ENCODE data around the gene RAB23.

The RAB23 gene

GRCh38 chr6:57221936-57222742 lies at the start of gene RAB23:
Gene RAB23 (minus strand): TSS chr6:57222307. CDS start chr6:57210380, 11,927 bp downstream.
- H3K36me3 Mint-ChIP-seq, result no peaks in the 10 kb centered on the region
- H3K4me3 Mint-ChIP-seq, result peak within 1 kb of the TSS; percentile 94
- H3K4me1 Mint-ChIP-seq, result peaks cover 5 to 8% of the 10 kb centered on the region in 2 donors
- peaks cover 0 to 5% of the 10 kb centered on the region in 2 donors for H3K27me3 Mint-ChIP-seq
- peak; percentile 80 for DNase-seq
- H3K27ac Mint-ChIP-seq, result peak within 1 kb of the TSS; percentile 92
- no peaks in the 10 kb centered on the region for H3K9me3 Mint-ChIP-seq
- ATAC-seq (replicated peaks), result peak; percentile 90 to 92

DNA sequence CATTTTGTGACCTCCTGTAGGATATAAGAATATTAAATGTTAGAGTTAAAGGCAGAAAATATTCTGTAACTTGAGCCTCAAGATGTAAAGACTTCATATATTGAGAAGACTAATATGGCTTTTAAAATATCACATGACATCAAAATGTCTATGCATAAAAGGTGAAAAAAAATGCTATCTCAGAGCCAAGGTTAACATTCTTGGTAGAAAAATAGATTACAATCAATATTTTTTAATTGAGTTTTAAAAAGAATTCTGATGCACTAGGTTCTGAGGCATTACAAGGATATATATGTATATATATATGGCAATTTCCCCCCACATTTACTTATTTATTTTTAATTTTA lies 46.2 kb upstream of the RAB23 start:
- Mint-ChIP-seq H3K36me3 (no peaks in the 10 kb centered on the region), H3K27me3 (peaks cover 4 to 15% of the 10 kb centered on the region in 2 donors), H3K27ac (no peak overlapping the region), H3K9me3 (no peaks in the 10 kb centered on the region), H3K4me3 (no peak overlapping the region), H3K4me1 (no peaks in the 10 kb centered on the region)
- ATAC-seq (replicated peaks) (no peak), DNase-seq (no peak)

DNA sequence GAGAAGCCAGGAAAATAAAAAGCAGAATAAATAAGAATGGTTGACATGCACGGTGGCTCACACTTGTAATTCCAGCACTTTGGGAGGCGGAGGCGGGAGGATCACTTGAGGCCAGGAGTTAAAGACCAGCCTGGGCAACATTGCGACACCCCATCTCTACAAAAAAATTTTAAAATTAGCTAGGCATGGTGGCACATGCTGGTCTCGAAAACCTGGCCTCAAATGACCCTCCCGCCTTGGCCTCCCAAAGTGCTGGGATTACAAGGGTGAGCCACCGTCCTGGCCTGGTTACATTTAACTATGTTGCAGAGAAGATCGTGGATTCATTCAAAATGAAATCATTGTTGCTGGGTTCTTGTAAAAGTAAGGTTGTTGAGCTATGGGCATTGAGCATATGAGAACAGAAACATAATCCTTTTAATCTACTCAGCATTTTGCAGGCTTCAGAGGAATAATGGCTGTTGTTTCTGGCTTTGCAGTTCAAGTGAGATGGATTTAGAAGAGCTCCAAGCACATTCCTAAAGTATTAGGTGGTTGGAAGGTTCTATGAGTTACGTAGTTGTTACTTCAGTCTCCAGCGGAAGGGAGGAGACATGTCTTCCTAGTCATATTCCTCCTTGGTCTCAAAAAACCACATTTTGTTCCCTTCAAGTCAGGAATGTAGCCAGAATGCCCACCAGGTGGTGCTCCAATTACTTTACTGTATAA lies 45.6 kb upstream of the RAB23 start:
- Mint-ChIP-seq H3K4me3 (no peak overlapping the region), H3K9me3 (no peaks in the 10 kb centered on the region), H3K36me3 (no peaks in the 10 kb centered on the region), H3K4me1 (no peaks in the 10 kb centered on the region), H3K27me3 (peaks cover 6 to 12% of the 10 kb centered on the region in 2 donors), H3K27ac (no peak overlapping the region)
- ATAC-seq (replicated peaks) (peak; percentile 42 to 53), DNase-seq (no peak)

DNA sequence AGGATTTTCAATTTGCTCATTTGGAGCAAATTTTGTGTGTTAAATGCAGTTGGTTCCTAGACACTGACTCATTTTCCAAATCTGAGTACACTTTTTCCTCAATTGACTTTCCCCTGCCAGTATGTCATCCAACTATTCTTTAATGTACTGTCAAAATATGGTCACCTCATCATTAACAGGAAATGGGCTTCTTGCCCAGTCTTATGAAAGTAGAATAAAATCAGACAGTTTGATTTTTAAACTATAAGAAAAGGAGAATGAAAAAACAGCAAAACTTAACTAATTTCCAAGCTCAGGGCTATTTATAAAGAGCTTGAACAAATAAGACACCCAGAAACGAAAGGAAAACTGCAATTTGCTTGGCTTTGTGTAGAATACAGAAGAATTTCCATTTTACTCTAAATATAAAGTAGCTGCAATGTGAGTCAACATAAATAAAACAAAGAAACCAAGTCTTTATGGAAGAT lies 43.7 kb upstream of the RAB23 start:
- no peak for ATAC-seq (replicated peaks)

GRCh38 chr6:57263739-57264138 lies 41.6 kb upstream of the RAB23 start:
- ATAC-seq (replicated peaks) (no peak), DNase-seq (no peak)
- Mint-ChIP-seq H3K4me1 (no peaks in the 10 kb centered on the region), H3K9me3 (no peaks in the 10 kb centered on the region), H3K36me3 (no peaks in the 10 kb centered on the region), H3K27ac (no peak overlapping the region), H3K27me3 (peaks cover 8 to 27% of the 10 kb centered on the region in 2 donors), H3K4me3 (no peak overlapping the region)

More for the DNA sequence above, 43.7 kb upstream of the RAB23 start:
- H3K4me3 Mint-ChIP-seq, result no peak overlapping the region
- H3K36me3 Mint-ChIP-seq, result no peaks in the 10 kb centered on the region
- H3K27ac Mint-ChIP-seq, result no peak overlapping the region
- H3K27me3 Mint-ChIP-seq, result peaks cover 8 to 21% of the 10 kb centered on the region in 2 donors
- H3K4me1 Mint-ChIP-seq, result no peaks in the 10 kb centered on the region
- H3K9me3 Mint-ChIP-seq, result no peaks in the 10 kb centered on the region
- no peak for DNase-seq

GRCh38 chr6:57262901-57263694 lies 41.0 kb upstream of the RAB23 start:
- Mint-ChIP-seq H3K27me3 (peaks cover 8 to 27% of the 10 kb centered on the region in 2 donors), H3K4me3 (no peak overlapping the region), H3K4me1 (no peaks in the 10 kb centered on the region), H3K9me3 (no peaks in the 10 kb centered on the region), H3K27ac (no peak overlapping the region), H3K36me3 (no peaks in the 10 kb centered on the region)
- ATAC-seq (replicated peaks) (no peak), DNase-seq (no peak)

GRCh38 chr6:57262488-57262887 lies 40.4 kb upstream of the RAB23 start:
- H3K4me1 Mint-ChIP-seq, result no peaks in the 10 kb centered on the region
- H3K27me3 Mint-ChIP-seq, result peaks cover 8 to 27% of the 10 kb centered on the region in 2 donors
- H3K4me3 Mint-ChIP-seq, result no peak overlapping the region
- DNase-seq (no peak), ATAC-seq (replicated peaks) (no peak)
- no peaks in the 10 kb centered on the region for H3K9me3 Mint-ChIP-seq
- no peak overlapping the region for H3K27ac Mint-ChIP-seq
- no peaks in the 10 kb centered on the region for H3K36me3 Mint-ChIP-seq

- H3K4me1 Mint-ChIP-seq, result no peaks in the 10 kb centered on the region
- H3K27me3 Mint-ChIP-seq, result peaks cover 4 to 22% of the 10 kb centered on the region in 2 donors
- H3K9me3 Mint-ChIP-seq, result no peaks in the 10 kb centered on the region
- no peak for ATAC-seq (replicated peaks)
- H3K4me3 Mint-ChIP-seq, result no peak overlapping the region
- no peaks in the 10 kb centered on the region for H3K36me3 Mint-ChIP-seq
- H3K27ac Mint-ChIP-seq, result no peak overlapping the region
- DNase-seq, result no peak
Measured at GRCh38 chr6:57261926-57262325, 39.8 kb upstream of the RAB23 start.

DNA sequence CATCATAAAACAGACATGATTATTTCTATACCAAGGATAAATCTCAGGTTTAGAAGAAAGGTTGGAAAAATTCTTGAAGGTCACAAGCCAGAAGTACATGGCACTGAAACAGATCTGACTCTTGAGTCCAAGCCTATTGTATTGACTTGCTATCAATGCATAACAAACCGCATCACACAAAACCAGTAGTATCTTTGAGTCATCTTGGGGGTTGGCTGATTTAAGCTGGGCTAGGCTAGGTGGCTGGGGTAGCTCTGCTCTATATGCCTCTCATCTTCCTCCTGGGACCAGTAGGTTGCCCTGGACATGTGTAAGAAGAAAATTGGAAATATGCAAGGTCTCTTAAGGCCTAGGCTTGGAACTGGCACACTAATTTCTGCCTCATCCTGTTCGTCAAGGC lies 37.0 kb upstream of the RAB23 start:
- no peak for ATAC-seq (replicated peaks)
- peaks cover 4 to 21% of the 10 kb centered on the region in 2 donors for H3K27me3 Mint-ChIP-seq
- H3K36me3 Mint-ChIP-seq, result no peaks in the 10 kb centered on the region
- H3K9me3 Mint-ChIP-seq, result no peaks in the 10 kb centered on the region
- no peak overlapping the region for H3K4me3 Mint-ChIP-seq
- H3K27ac Mint-ChIP-seq, result no peak overlapping the region
- DNase-seq, result no peak
- peaks cover 0 to 2% of the 10 kb centered on the region in 2 donors for H3K4me1 Mint-ChIP-seq

GRCh38 chr6:57257911-57258541 lies 35.9 kb upstream of the RAB23 start:
- H3K36me3 Mint-ChIP-seq, result no peaks in the 10 kb centered on the region
- no peak overlapping the region for H3K27ac Mint-ChIP-seq
- H3K4me3 Mint-ChIP-seq, result no peak overlapping the region
- peaks cover 0 to 2% of the 10 kb centered on the region in 2 donors for H3K4me1 Mint-ChIP-seq
- ATAC-seq (replicated peaks), result no peak
- DNase-seq, result no peak
- peaks cover 4 to 21% of the 10 kb centered on the region in 2 donors for H3K27me3 Mint-ChIP-seq
- no peaks in the 10 kb centered on the region for H3K9me3 Mint-ChIP-seq

- DNase-seq (no peak), ATAC-seq (replicated peaks) (no peak)
- Mint-ChIP-seq H3K27me3 (peaks cover 0 to 10% of the 10 kb centered on the region in 2 donors), H3K9me3 (no peaks in the 10 kb centered on the region), H3K36me3 (no peaks in the 10 kb centered on the region), H3K4me1 (peaks cover 0 to 2% of the 10 kb centered on the region in 2 donors), H3K27ac (no peak overlapping the region), H3K4me3 (no peak overlapping the region)
Measured at GRCh38 chr6:57256541-57256940, 34.4 kb upstream of the RAB23 start.

DNA sequence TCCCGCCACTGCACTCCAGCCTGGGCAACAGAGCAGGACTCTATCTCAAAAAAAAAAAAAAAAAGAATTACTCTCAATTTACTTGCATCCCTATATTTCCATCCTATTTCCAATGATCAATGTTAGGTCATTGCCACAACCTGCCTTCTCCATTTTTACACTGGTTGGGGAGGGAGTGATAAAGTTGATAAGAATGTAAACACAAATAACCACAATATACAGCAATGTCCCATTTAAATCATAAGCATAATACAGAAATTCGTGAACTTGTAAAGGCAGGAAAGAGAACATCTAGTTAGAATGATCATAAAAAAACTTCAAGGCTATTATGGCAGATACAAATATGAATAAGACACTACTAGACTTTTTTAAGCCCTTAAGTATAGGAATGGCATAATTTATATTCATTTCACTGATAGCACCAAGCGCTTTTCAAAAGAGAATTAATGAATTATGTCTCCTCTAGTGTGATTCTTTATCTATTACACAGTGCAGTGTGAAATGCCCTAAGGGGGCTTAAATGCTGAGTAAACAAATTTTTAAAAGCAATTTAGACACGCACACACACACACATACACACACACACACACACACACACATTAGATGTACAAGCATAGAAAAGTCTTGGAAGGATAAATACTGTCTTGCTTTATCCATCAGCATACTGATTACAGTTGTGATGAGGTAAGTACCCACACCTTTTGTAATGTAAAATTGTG lies 33.5 kb upstream of the RAB23 start:
- DNase-seq (no peak), ATAC-seq (replicated peaks) (no peak)
- H3K4me3 Mint-ChIP-seq, result no peak overlapping the region
- peaks cover 0 to 4% of the 10 kb centered on the region in 2 donors for H3K27me3 Mint-ChIP-seq
- no peaks in the 10 kb centered on the region for H3K9me3 Mint-ChIP-seq
- H3K36me3 Mint-ChIP-seq, result no peaks in the 10 kb centered on the region
- H3K4me1 Mint-ChIP-seq, result peaks cover 0 to 2% of the 10 kb centered on the region in 2 donors
- H3K27ac Mint-ChIP-seq, result no peak overlapping the region

DNA sequence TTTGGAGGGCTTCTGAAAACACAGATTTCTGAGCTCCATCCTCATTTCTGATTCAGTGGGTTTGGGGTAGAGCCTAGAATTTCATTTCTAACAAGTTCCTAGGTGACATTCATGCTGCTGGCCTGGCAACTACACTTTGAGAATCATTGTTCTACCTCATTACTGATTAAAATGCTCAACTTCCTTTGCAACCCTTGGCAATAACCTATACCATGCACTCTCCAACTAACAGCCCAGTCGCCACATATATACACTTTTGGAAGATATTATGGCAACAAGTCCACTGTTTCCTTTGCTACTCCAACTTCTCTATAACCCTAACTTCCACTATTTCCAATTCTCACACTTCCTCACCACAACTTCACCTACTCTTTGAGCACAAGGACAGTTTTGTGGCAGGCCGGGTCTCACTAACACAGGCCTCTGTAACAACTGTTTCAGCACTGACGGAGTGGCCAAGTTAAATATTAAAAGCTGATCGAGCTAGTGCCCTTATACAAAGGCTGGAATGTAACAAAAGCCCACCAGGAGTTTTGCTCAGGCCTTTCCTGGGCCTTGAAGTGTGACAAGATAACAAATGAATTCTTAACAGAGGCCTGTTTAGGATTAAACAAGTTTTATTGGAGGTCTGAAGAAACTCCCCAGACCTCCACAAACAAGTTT lies 32.1 kb upstream of the RAB23 start:
- Mint-ChIP-seq H3K27ac (no peak overlapping the region), H3K27me3 (no peaks in the 10 kb centered on the region), H3K36me3 (no peaks in the 10 kb centered on the region), H3K9me3 (no peaks in the 10 kb centered on the region), H3K4me1 (peaks cover 0 to 2% of the 10 kb centered on the region in 2 donors), H3K4me3 (no peak overlapping the region)
- no peak for DNase-seq
- no peak for ATAC-seq (replicated peaks)

Data from stimulated activated naive B cell treated with anti-CD40 and anti-IgM and Interleukin-4, amounts not matched to agents 10 μg/mL and 1 μg/mL and 100 μg/mL, for 72 hours (primary cell).